CD4-positive, alpha-beta T cell treated with Interferon alpha-2 for 1 hour (primary cell): ENCODE results near the gene TRAF3IP1.
"Not testable (repeated sequence)": the region's sequence is repeated elsewhere in the genome, so short reads cannot be mapped to it uniquely, and the experiment has no call there.

ENCODE experiments used
- DNase-seq, 2 donors: peaks; one replicate each; pipeline ENCODE4 v3.0.0-alpha.2; 2020 to 2022

TRAF3IP1 gene

GRCh38 chr2:238288650-238289573 is 31.4 kb upstream of the TRAF3IP1 start:
- peak; percentile 99 for DNase-seq

DNA sequence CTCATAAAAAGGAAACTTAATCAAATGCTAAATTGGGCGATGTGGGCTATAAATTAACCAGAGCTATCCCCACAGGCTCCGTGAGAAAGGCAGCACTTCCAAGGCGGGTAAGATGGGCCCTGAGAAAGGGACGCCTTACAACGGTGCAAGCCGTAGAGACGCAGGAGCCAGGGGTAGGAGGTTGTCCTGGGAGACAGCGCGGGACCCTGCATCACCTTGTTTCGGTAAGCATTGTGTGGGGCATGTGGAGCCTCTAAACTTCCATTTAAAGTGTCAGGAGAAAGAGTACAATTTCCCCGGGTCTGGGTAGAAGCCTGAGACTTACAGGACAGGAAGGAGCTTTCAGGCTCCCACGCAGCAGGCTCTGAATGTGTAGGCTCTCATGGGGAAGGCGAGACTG is 30.7 kb upstream of the TRAF3IP1 start:
- no peak for DNase-seq

DNA sequence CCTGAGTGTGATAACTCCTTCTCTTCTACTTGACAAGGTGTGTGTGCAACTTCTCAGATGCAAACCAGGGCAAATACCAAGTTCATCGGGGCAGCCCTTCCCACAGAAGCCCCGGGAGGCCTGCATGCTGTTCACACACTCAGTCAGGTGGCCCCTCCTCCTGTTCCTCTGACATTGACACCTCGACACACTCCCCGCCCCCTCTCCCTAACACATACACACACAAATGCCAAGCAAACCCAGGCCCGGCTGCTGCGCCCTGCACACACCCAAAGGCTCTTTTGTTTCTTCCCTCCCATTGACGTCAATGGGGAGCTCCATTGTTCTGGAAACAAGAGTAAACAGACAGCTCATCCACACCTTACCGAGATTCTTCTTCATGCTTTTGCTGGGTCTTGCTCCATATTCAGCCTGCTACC is 30.2 kb upstream of the TRAF3IP1 start:
- peak; percentile 39 to 60 for DNase-seq

DNA sequence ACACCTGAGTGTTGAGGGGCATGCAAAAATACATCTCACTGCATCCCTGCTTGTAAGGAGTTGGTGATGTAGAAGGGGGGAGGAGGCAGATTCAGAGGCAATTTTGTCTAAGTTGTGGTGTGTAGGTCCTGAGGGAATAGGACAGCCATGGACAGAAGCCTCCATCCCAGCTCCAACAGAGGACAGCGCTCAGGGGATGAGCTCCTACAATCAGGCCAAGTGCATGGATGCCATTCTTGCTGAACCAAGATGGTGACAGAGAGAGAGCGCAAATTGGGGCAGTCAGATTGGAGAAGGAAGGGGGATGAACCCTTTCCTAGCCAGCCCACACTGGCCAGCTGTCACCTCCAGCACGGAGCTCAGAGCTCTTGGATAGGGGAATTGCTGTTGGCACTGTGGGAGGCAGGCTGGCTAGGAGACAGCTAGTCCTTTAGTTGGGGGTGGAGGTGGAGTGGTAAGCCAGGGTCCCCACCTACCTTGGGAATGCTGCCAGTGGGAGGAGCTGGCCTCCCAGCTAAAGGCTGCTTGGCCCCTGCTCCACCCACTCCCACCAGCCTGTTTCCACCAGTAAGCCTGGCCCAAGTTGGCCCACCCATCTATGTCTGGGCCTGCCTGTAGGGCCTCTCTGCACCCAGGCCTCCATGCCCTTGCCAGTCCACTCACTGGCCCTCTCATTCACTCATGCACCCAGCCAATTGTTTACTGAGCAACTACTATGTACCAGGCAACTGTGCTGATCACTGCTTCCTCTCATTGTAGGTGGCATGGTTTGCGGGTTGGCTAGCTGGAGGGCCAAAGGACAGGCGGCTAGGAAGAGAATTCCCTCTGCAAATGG is 29.4 kb upstream of the TRAF3IP1 start:
- DNase-seq: no peak

- no peak for DNase-seq
Observed at GRCh38 chr2:238291550-238292281, 28.6 kb upstream of the TRAF3IP1 start.

DNA sequence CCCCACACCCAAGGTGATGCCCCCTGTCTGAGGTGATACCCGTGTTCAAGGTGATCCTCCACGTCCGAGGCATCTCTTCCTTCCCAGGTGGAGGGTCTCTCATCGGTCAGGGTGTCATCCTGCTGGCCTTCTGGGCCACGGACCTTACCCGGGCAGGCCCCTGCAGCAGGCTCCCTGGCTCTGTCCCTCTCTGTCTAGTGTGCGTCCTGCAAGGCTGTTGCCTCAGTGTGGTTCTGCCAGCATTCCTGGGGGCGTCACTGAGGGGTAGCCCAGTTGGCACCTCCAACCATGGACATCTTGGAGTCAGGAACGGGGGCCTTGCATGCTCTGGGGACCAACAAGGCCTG is 26.3 kb upstream of the TRAF3IP1 start:
- DNase-seq: no peak

- DNase-seq: no peak
Observed at GRCh38 chr2:238294393-238295143, 25.8 kb upstream of the TRAF3IP1 start.

- DNase-seq: no peak
Observed at GRCh38 chr2:238295144-238296112, 24.9 kb upstream of the TRAF3IP1 start.

DNA sequence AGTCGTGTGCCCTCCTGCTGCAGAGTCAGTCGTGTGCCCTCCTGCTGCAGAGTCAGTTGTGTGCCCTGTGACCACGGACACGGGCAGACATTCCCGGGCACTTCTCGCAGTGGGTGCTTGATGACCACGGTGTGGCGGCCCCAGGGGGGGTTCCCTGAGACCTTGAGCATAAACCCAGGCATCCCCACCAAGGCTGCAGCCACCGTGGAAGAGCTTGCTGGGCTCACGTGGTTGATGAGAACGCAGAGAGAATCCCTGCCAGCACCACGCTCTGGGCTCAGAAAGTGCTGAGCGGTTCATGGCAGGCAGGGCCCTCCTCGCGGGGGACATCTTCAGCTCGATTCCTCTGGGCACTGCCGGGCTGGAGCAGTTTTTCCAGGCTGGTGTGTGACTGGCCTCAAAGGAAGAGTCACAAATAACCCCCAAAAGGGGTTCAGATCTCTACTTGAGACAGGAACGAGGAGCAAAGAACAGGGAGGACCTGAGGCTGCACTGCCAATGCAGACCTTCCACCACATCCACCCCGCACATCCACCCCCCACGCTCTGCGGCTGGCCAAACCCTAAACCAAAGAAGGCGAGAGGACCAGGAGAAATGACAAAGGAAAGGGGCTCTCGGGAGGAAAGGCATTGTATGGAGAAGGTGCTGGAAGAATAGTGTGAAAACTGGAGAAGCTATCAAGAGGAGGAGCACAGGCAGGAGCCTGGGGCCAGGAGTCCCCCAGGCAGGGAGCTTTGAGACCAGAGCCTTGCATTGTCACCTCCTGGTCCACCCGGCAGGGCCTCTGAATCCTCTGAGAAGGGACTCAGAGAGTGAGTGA is 23.5 kb upstream of the TRAF3IP1 start:
- DNase-seq: no peak

DNA sequence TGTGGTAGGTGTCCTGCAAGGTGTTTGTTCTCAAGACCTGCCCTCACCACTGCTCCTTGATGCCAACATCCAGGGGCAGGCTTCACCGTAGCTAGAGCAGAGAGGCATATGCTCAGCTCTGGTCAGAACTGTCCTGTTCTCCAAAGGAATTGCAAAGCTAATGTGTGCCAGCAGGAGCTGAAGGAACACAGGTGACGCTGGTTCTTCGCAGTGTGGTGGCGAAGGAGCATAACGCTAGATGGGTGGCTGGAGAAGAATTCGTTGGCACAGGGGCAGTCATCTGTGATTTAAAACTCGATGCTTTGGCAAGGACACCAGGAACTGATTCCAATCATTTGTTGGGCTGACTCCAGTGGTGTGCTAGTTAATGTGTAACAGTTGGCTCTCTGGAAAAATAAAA is 20.5 kb upstream of the TRAF3IP1 start:
- no peak for DNase-seq

DNA sequence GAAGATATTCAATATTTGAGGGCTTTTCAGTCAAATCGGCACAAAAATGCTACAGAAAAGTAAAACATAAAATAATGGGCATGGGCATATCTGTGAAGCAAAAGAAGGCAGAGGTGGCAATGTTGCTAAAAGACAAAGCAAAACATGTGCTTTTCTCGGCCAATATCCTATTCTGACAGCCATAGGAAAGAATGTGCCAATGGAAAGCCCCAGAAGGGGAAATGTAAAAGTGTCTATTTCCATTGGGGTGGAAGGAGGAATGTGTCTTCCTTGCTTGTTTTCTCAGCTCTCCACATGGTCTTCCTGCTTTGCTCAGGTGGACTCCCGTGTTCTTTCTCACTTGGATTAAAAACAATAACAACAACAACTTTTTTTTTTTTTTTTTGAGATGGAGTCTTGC is 18.2 kb upstream of the TRAF3IP1 start:
- DNase-seq: no peak

- DNase-seq: no peak
Observed at GRCh38 chr2:238302751-238303150, 17.6 kb upstream of the TRAF3IP1 start.

GRCh38 chr2:238304116-238304515 is 16.2 kb upstream of the TRAF3IP1 start:
- no peak for DNase-seq

- DNase-seq: no peak
Observed at GRCh38 chr2:238305092-238305862, 15.0 kb upstream of the TRAF3IP1 start.

GRCh38 chr2:238305965-238306671 is 14.2 kb upstream of the TRAF3IP1 start:
- DNase-seq: no peak

DNA sequence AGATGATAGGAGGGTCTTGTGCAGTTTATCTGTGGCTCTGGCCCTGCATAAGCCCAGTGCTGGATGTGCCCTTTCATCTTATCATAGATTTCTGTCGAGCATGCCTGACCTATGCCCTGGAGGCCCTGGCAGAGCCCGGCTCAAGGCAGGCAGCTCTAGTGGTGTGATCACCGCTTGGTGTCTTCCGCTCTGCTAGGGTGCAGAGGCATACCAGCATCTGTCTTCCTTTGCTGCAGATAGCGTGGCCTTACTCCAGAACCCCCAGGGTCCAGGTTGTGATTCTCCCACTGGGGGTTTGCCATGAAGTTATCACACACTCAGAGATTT is 13.7 kb upstream of the TRAF3IP1 start:
- DNase-seq: no peak

- no peak for DNase-seq
Observed at GRCh38 chr2:238308177-238308576, 12.1 kb upstream of the TRAF3IP1 start.

DNA sequence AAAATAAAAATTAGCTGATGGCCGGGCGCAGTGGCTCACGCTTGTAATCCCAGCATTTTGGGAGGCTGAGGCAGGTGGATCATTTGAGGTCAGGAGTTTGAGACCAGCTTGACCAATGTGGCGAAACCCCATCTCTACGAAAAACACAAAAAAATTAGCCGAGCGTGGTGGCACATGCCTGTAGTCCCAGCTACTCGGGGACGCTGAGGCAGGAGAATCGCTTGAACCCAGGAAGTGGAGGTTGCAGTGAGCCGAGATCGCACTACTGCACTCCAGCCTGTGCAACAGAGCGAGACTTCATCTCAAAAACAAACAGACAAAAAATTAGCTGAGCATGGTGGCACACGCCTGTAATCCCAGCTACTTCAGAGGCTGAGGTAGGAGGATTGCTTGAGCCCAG is 9.6 kb upstream of the TRAF3IP1 start:
- DNase-seq: not testable (repeated sequence)
